Loucy (cell line): Measurements from ENCODE around the gene HOXC12.

Source experiments
- H2AFZ ChIP-seq: fragments of 200-600 bp; sonication (generic); 2 replicates; pipeline ENCODE4 v1.6.0; 2016; ENCODE audit warnings: antibody characterized with exemption, mild to moderate bottlenecking, low read length, moderate library complexity
- H3F3A ChIP-seq: fragments of 200-600 bp; 2 replicates; pipeline ENCODE4 v1.6.0; 2016; ENCODE audit warnings: antibody characterized with exemption, low read depth, mild to moderate bottlenecking
- H3K27me3 ChIP-seq: fragments of 200-600 bp; sonication (generic); 2 replicates; pipeline ENCODE4 v1.6.1; 2014; ENCODE audit warnings: low read length, mild to moderate bottlenecking; ENCODE audit not compliant: insufficient read depth, poor library complexity, severe bottlenecking
- H3K36me3 ChIP-seq: fragments of 200-600 bp; sonication (generic); 2 replicates; pipeline ENCODE4 v1.6.1; 2016; ENCODE audit warnings: low read length; ENCODE audit not compliant: insufficient read depth
- H3K4me1 ChIP-seq: fragments of 200-600 bp; sonication (generic); 2 replicates; pipeline ENCODE4 v1.5.1; 2014; ENCODE audit warnings: low read length, mild to moderate bottlenecking; ENCODE audit not compliant: insufficient read depth, poor library complexity, severe bottlenecking
- H3K4me2 ChIP-seq: fragments of 200-600 bp; sonication (generic); 2 replicates; pipeline ENCODE4 v1.6.0; 2014; ENCODE audit warnings: antibody characterized with exemption, low read length, low read depth, mild to moderate bottlenecking; ENCODE audit not compliant: poor library complexity, severe bottlenecking
- H3K4me3 ChIP-seq: fragments of 200-600 bp; sonication (generic); 2 replicates; pipeline ENCODE4 v1.5.1; 2014; ENCODE audit warnings: low read length, mild to moderate bottlenecking, mixed read lengths; ENCODE audit not compliant: poor library complexity, severe bottlenecking
- H3K79me2 ChIP-seq: fragments of 200-600 bp; sonication (generic); 2 replicates; pipeline ENCODE4 v1.6.1; 2014; ENCODE audit warnings: low read length; ENCODE audit not compliant: insufficient read depth
- H3K9ac ChIP-seq: fragments of 200-600 bp; sonication (generic); 2 replicates; pipeline ENCODE4 v1.6.0; 2014; ENCODE audit warnings: mild to moderate bottlenecking, low read depth, low read length, moderate library complexity; ENCODE audit not compliant: poor library complexity, severe bottlenecking
- H3K9me2 ChIP-seq: fragments of 200-600 bp; sonication (generic); replicated peaks from 2 replicates; pipeline ENCODE4 v1.6.1; 2016; ENCODE audit warnings: low read depth, low read length, mixed read lengths
- H3K9me3 ChIP-seq: fragments of 200-600 bp; sonication (generic); 2 replicates; pipeline ENCODE4 v1.6.1; 2014; ENCODE audit warnings: mild to moderate bottlenecking, antibody characterized with exemption, low read length, low read depth; ENCODE audit not compliant: insufficient read depth
- H4K20me1 ChIP-seq: fragments of 200-600 bp; sonication (generic); 2 replicates; pipeline ENCODE4 v1.6.0; 2014; ENCODE audit warnings: antibody characterized with exemption, low read length, mild to moderate bottlenecking; ENCODE audit not compliant: insufficient read depth, poor library complexity, severe bottlenecking
- CTCF ChIP-seq: fragments of 200-600 bp; sonication (generic); conservative IDR thresholded peaks from 2 replicates; pipeline ENCODE4 v1.5.1; 2014; ENCODE audit warnings: mild to moderate bottlenecking, antibody characterized with exemption, low read length
- EZH2phosphoT487 ChIP-seq: fragments of 200-600 bp; IDR thresholded peaks from 2 replicates; pipeline ENCODE4 v1.6.1; 2018; ENCODE audit warnings: antibody characterized with exemption, mild to moderate bottlenecking, moderate library complexity, borderline replicate concordance

HOXC12 gene

GRCh38 chr12:53994264-53995001 lies 39.7 kb downstream of the HOXC12 start:
- no peak overlapping the region for H2AFZ ChIP-seq
- H3F3A ChIP-seq, result no peaks in the 10 kb centered on the region
- no peaks in the 10 kb centered on the region for H3K36me3 ChIP-seq
- peaks cover 61% of the 10 kb centered on the region for H3K4me1 ChIP-seq
- H3K9ac ChIP-seq, result peak overlapping the region; percentile 97
- no peaks in the 10 kb centered on the region for H3K9me3 ChIP-seq
- H3K9me2 ChIP-seq, result no peaks in the 10 kb centered on the region
- H3K4me3 ChIP-seq, result peak overlapping the region; percentile 82
- H3K79me2 ChIP-seq, result peaks cover 47% of the 10 kb centered on the region
- H3K4me2 ChIP-seq, result peak overlapping the region; percentile 84
- no peak for TF ChIP-seq EZH2phosphoT487
- no peak for TF ChIP-seq CTCF
- H4K20me1 ChIP-seq, result peaks cover 4% of the 10 kb centered on the region
- no peaks in the 10 kb centered on the region for H3K27me3 ChIP-seq

- Histone ChIP-seq H3K4me2 (peak overlapping the region; percentile 84), H3F3A (no peaks in the 10 kb centered on the region), H3K27me3 (no peaks in the 10 kb centered on the region), H3K9ac (peak overlapping the region; percentile 97), H3K9me3 (no peaks in the 10 kb centered on the region), H3K9me2 (no peaks in the 10 kb centered on the region), H3K4me3 (peak overlapping the region; percentile 82), H4K20me1 (peaks cover 4% of the 10 kb centered on the region), H3K4me1 (peaks cover 56% of the 10 kb centered on the region), H2AFZ (peak overlapping the region; percentile 78), H3K36me3 (no peaks in the 10 kb centered on the region), H3K79me2 (peaks cover 47% of the 10 kb centered on the region)
- TF ChIP-seq EZH2phosphoT487, result no peak
- no peak for TF ChIP-seq CTCF
Observed at GRCh38 chr12:53995002-53995377, 40.3 kb downstream of the HOXC12 start.

GRCh38 chr12:53995378-53996239 lies 40.9 kb downstream of the HOXC12 start:
- TF ChIP-seq CTCF, result no peak
- TF ChIP-seq EZH2phosphoT487, result no peak
- H3K27me3 ChIP-seq, result no peaks in the 10 kb centered on the region
- no peaks in the 10 kb centered on the region for H3K9me3 ChIP-seq
- peak overlapping the region; percentile 97 for H3K9ac ChIP-seq
- no peaks in the 10 kb centered on the region for H3K36me3 ChIP-seq
- H3F3A ChIP-seq, result no peaks in the 10 kb centered on the region
- H4K20me1 ChIP-seq, result peaks cover 4% of the 10 kb centered on the region
- no peaks in the 10 kb centered on the region for H3K9me2 ChIP-seq
- H3K4me3 ChIP-seq, result peak overlapping the region; percentile 82
- peaks cover 47% of the 10 kb centered on the region for H3K79me2 ChIP-seq
- H3K4me1 ChIP-seq, result peaks cover 50% of the 10 kb centered on the region
- peak overlapping the region; percentile 84 for H3K4me2 ChIP-seq
- H2AFZ ChIP-seq, result peak overlapping the region; percentile 78
